ENCODE measurements around the gene MT3.

Gene MT3

DNA sequence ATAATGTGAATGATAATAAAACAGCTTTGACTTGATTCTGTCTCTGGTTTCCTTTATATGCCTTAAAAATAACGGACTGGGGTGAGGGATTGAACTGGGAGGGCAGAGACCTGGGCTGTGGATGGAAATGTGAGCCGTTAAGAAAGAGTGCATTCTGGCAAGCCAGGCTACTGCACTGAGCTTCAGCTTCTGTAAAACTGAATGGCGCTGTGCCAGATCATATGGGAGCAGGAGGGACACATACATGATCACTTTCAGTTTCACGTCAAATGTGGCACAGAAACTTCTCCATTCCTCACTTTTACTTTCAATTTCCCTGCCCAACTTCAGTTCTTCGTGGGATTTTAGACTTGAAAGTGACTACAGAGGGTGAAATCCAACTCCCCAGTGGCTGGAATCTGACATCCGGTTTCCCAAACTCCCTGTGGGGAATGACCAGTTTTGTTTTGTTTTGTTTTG, 20.2 kb downstream of the MT3 start:
- Histone ChIP-seq H3K36me3 (ENCODE audit: control insufficient read depth, insufficient read depth, low read length) (no peaks in the 10 kb centered on the region), H3K4me3 (ENCODE audit: insufficient read depth, low read depth, low read length, poor library complexity, severe bottlenecking) (peak overlapping the region; percentile 72), H3K27me3 (replicated peaks; ENCODE audit: control insufficient read depth, insufficient read depth, low read length, poor library complexity, severe bottlenecking) (no peaks in the 10 kb centered on the region), H3K9me3 (ENCODE audit: control insufficient read depth, low read length) (no peaks in the 10 kb centered on the region), H3K27ac (ENCODE audit: insufficient read depth, low read length, poor library complexity, severe bottlenecking) (peak overlapping the region; percentile 82), H3K4me1 (ENCODE audit: control insufficient read depth, insufficient read depth, low read length, poor library complexity, severe bottlenecking) (peaks cover 36% of the 10 kb centered on the region)
- DNase-seq, result peak; percentile 33 to 62 (median 46)

DNA sequence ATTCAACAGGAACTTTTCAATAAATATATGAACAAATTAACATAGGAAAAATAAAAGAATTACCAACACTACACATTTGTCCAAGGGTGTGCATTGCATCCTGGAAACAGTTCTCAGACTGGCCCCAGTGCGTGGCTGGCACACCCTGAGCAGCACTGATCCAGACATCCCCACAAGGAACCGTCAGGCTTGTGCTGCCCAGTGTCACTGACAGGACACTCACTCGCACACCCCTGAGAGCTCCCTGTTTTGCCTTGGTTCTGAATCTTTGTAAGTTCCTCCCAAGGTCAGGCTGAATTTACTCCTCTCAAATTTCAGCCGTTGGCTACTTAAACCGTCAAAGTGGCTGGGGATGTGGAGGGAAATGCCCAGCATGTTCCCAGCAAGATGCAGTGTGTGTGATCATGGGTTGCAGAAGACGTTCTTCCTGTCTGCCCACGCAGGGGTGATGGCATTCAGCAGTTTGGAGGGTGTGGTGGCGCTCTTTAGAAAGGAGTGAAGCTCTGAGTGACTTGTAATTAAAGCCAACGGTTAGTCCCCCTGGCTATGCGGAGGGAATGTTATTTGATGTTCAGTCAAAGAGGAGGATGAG, 20.8 kb downstream of the MT3 start:
- Histone ChIP-seq H3K27me3 (replicated peaks; ENCODE audit: control insufficient read depth, insufficient read depth, low read length, poor library complexity, severe bottlenecking) (no peaks in the 10 kb centered on the region), H3K36me3 (ENCODE audit: control insufficient read depth, insufficient read depth, low read length) (no peaks in the 10 kb centered on the region), H3K27ac (ENCODE audit: insufficient read depth, low read length, poor library complexity, severe bottlenecking) (peak overlapping the region; percentile 82), H3K4me3 (ENCODE audit: insufficient read depth, low read depth, low read length, poor library complexity, severe bottlenecking) (peak overlapping the region; percentile 72), H3K9me3 (ENCODE audit: control insufficient read depth, low read length) (no peaks in the 10 kb centered on the region), H3K4me1 (ENCODE audit: control insufficient read depth, insufficient read depth, low read length, poor library complexity, severe bottlenecking) (peaks cover 36% of the 10 kb centered on the region)
- peak; percentile 42 to 63 (median 47) for DNase-seq

DNA sequence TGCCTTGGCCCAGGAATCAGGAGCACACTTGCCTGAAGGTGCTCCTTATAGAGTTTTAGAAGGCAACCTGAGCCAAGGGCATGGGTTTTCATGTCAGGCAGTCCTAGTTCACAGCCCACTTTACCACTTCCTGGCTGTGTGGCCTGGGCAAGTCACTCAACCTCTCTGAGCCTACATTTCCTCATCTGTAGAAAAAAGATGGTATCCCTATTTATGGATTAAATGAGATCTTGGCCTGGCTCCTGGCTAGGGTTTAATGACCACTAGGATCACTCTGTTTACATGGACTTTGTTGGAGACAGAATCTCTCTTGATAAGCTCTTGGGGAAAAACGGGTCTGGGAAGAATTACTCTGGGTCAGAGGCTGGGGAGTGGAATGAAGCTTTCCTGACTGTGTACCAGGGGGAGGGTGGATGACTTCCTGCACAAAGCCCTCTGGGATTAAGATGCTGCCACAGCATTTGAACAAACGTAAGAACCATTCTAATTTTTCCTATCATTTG, 21.3 kb downstream of the MT3 start:
- Histone ChIP-seq H3K4me1 (ENCODE audit: control insufficient read depth, insufficient read depth, low read length, poor library complexity, severe bottlenecking) (peaks cover 36% of the 10 kb centered on the region), H3K4me3 (ENCODE audit: insufficient read depth, low read depth, low read length, poor library complexity, severe bottlenecking) (peak overlapping the region; percentile 72), H3K36me3 (ENCODE audit: control insufficient read depth, insufficient read depth, low read length) (no peaks in the 10 kb centered on the region), H3K9me3 (ENCODE audit: control insufficient read depth, low read length) (no peaks in the 10 kb centered on the region), H3K27ac (ENCODE audit: insufficient read depth, low read length, poor library complexity, severe bottlenecking) (peak overlapping the region; percentile 82), H3K27me3 (replicated peaks; ENCODE audit: control insufficient read depth, insufficient read depth, low read length, poor library complexity, severe bottlenecking) (no peaks in the 10 kb centered on the region)
- no peak for DNase-seq

DNA sequence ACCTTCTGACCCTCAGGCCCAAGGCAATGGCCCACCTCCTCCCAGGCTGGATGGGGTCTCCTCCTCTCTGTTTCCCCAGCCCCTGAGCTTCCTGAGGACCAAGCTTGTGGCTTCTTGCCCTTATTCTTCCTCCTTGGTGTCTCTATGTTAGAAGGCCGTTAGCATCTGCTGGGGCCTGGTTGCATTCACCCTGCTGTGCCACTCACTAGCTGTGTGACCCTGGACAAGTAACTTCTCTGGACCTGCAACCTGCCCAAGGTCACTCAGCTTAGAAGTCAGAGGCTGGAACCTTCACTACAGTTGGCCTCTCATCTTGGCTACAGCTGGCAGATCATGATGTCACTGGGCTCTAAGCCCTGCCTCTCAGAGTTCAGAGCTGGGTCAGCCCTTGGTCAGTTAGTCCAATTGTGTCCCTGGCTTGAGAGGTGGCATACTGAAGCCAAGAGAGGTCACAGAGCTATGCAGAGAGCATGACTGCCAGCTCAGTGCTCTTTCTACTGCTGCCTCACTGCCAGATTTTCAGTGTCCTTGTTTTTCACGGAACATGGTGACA, 22.0 kb downstream of the MT3 start:
- H3K27ac ChIP-seq (ENCODE audit: insufficient read depth, low read length, poor library complexity, severe bottlenecking), result peak overlapping the region; percentile 10
- no peak overlapping the region for H3K4me3 ChIP-seq (ENCODE audit: insufficient read depth, low read depth, low read length, poor library complexity, severe bottlenecking)
- peaks cover 36% of the 10 kb centered on the region for H3K4me1 ChIP-seq (ENCODE audit: control insufficient read depth, insufficient read depth, low read length, poor library complexity, severe bottlenecking)
- no peaks in the 10 kb centered on the region for H3K9me3 ChIP-seq (ENCODE audit: control insufficient read depth, low read length)
- DNase-seq, result no peak
- no peaks in the 10 kb centered on the region for H3K27me3 ChIP-seq (replicated peaks; ENCODE audit: control insufficient read depth, insufficient read depth, low read length, poor library complexity, severe bottlenecking)
- H3K36me3 ChIP-seq (ENCODE audit: control insufficient read depth, insufficient read depth, low read length), result no peaks in the 10 kb centered on the region

DNA sequence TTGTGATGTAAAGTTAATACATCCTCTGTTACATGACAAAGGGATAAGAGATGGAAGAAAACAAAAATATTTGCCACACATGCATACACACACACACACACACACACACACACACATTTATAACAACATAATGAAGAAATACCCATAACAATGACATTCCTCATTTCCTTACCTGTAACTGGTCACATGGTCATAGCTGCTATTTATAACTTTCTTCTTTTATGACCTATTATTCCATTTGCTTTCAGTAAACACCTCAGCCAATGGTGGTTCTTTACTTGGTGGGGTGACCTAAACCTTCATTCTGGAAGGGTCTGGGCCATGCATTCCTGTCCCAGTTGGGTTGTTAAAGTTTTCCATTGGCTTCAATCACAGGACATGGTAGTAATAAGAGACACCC, 24.4 kb downstream of the MT3 start:
- H3K4me1 ChIP-seq (ENCODE audit: control insufficient read depth, insufficient read depth, low read length, poor library complexity, severe bottlenecking), result peaks cover 26% of the 10 kb centered on the region
- H3K27ac ChIP-seq (ENCODE audit: insufficient read depth, low read length, poor library complexity, severe bottlenecking), result no peak overlapping the region
- no peak for DNase-seq
- H3K4me3 ChIP-seq (ENCODE audit: insufficient read depth, low read depth, low read length, poor library complexity, severe bottlenecking), result no peak overlapping the region
- H3K9me3 ChIP-seq (ENCODE audit: control insufficient read depth, low read length), result no peaks in the 10 kb centered on the region
- no peaks in the 10 kb centered on the region for H3K36me3 ChIP-seq (ENCODE audit: control insufficient read depth, insufficient read depth, low read length)
- H3K27me3 ChIP-seq (replicated peaks; ENCODE audit: control insufficient read depth, insufficient read depth, low read length, poor library complexity, severe bottlenecking), result no peaks in the 10 kb centered on the region

DNA sequence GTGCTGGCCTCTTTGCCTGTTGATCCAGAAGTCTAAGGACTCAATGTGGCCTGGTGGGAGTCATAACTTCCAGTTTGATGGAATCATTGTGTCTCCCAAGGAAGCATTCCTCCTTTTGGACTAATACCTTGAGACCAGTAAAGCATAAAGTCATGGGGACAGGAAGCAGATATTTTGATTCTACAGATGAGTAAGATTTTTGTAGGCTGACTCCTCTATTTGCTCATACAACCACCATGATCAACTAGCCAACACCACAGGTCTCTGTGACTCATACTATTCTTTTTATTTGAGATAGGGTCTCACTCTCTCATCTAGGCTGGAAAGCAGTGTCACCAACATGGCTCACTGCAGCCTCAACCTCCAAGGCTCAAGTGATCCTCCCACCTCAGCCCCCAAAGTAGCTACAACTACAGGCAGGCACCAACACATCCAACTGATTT, 25.2 kb downstream of the MT3 start:
- Histone ChIP-seq H3K9me3 (ENCODE audit: control insufficient read depth, low read length) (no peaks in the 10 kb centered on the region), H3K27ac (ENCODE audit: insufficient read depth, low read length, poor library complexity, severe bottlenecking) (no peak overlapping the region), H3K27me3 (replicated peaks; ENCODE audit: control insufficient read depth, insufficient read depth, low read length, poor library complexity, severe bottlenecking) (no peaks in the 10 kb centered on the region), H3K4me3 (ENCODE audit: insufficient read depth, low read depth, low read length, poor library complexity, severe bottlenecking) (no peak overlapping the region), H3K36me3 (ENCODE audit: control insufficient read depth, insufficient read depth, low read length) (no peaks in the 10 kb centered on the region), H3K4me1 (ENCODE audit: control insufficient read depth, insufficient read depth, low read length, poor library complexity, severe bottlenecking) (peaks cover 21% of the 10 kb centered on the region)
- no peak for DNase-seq

DNA sequence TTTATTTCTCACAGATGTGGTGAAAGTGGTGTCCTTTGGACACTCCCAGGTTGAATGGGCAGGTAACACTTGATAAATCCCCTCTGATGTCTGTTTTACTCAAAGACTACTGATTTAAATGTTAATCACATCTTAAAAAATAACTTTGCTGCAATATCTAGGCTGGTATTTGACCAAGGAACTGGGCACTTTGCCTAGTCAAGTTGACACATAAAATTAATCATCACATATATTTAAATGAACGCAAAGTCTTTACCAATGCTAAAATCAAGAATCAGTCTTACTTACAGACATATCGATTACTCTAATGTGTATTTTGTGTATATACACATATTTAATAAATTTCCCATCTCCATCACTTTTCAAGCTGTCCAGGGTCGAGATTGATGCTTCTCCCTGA, 26.0 kb downstream of the MT3 start:
- Histone ChIP-seq H3K9me3 (ENCODE audit: control insufficient read depth, low read length) (no peaks in the 10 kb centered on the region), H3K4me3 (ENCODE audit: insufficient read depth, low read depth, low read length, poor library complexity, severe bottlenecking) (no peak overlapping the region), H3K27ac (ENCODE audit: insufficient read depth, low read length, poor library complexity, severe bottlenecking) (no peak overlapping the region), H3K27me3 (replicated peaks; ENCODE audit: control insufficient read depth, insufficient read depth, low read length, poor library complexity, severe bottlenecking) (no peaks in the 10 kb centered on the region), H3K4me1 (ENCODE audit: control insufficient read depth, insufficient read depth, low read length, poor library complexity, severe bottlenecking) (peaks cover 14% of the 10 kb centered on the region), H3K36me3 (ENCODE audit: control insufficient read depth, insufficient read depth, low read length) (no peaks in the 10 kb centered on the region)
- no peak for DNase-seq

DNA sequence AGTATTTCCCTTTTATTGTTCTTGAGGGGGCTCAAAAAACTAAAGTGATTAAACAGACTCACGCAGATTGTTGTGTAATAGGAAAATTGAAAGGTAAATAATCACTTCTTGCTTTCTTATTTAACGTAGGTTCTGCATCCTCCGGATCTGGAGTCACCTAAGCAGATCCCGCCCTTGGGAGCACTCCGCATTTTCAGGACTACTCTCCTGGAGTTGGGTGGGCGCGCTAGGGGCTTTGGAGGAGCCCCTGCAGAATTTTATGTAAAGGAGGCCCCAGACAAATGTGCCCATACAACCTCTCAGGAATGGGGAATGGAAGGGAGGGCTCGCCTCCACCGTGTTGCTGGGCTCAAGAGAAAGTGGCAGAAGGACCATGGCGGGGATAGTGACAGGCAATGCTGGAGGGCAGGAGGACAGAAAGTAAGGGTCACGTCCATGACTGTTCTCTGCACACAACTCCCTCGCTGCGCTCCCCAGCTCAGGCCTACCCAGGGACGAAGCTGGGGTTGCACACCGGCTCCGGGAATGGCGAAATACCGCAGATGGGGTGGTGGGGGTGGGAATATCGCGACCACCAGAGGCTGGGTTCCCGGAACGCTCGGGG, 27.4 kb downstream of the MT3 start:
- no peak for DNase-seq
- H3K36me3 ChIP-seq (ENCODE audit: control insufficient read depth, insufficient read depth, low read length), result no peaks in the 10 kb centered on the region
- H3K27me3 ChIP-seq (replicated peaks; ENCODE audit: control insufficient read depth, insufficient read depth, low read length, poor library complexity, severe bottlenecking), result no peaks in the 10 kb centered on the region
- H3K4me1 ChIP-seq (ENCODE audit: control insufficient read depth, insufficient read depth, low read length, poor library complexity, severe bottlenecking), result peaks cover 8% of the 10 kb centered on the region
- H3K27ac ChIP-seq (ENCODE audit: insufficient read depth, low read length, poor library complexity, severe bottlenecking), result no peak overlapping the region
- no peaks in the 10 kb centered on the region for H3K9me3 ChIP-seq (ENCODE audit: control insufficient read depth, low read length)
- peak overlapping the region; percentile 36 for H3K4me3 ChIP-seq (ENCODE audit: insufficient read depth, low read depth, low read length, poor library complexity, severe bottlenecking)

DNA sequence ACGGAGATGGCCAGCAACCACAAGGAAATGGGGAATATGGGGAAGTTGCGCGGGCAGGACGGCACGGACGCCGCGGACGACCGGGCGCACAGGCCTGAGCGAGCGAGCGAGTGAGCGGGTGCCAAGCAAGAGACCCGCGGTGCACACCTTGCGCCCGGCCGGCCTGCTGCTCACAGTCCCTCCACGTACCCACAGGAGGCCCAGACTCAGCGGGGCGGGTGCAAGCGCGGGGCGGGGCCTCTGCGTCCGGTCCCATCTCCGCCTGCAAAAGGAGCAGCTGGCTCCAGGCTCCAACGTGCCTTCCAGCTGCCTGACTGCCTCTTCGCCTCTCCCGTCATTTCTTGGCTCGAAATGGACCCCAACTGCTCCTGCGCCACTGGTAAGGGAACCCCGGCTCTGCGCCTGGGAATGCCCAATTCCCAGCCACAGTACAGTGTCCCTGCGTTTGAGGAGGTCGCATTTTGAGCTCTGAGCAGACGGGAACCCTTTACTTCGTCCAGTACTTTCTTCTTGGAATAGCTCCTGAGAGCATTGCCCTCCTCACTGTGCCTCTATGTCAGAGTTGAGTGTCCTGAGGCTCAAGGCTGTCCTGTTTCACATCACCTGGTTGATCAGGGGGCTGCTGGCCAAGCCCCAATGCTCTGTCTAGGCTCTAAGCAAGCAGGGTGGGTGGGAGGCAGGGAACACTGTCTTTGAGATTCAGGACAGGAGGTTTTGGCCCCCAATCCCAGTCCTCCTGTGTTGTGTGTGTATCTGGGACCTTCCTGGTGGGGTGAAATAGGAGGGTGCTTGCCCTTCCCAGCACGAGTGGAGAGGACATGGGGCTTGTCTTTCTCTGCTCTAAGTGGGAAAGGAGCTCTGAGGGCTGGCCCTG, 28.1 kb downstream of the MT3 start:
- no peak overlapping the region for H3K27ac ChIP-seq (ENCODE audit: insufficient read depth, low read length, poor library complexity, severe bottlenecking)
- peak overlapping the region; percentile 36 for H3K4me3 ChIP-seq (ENCODE audit: insufficient read depth, low read depth, low read length, poor library complexity, severe bottlenecking)
- no peaks in the 10 kb centered on the region for H3K36me3 ChIP-seq (ENCODE audit: control insufficient read depth, insufficient read depth, low read length)
- no peaks in the 10 kb centered on the region for H3K9me3 ChIP-seq (ENCODE audit: control insufficient read depth, low read length)
- peak in 1 of 3 donors; percentile 25 for DNase-seq
- peaks cover 8% of the 10 kb centered on the region for H3K4me1 ChIP-seq (ENCODE audit: control insufficient read depth, insufficient read depth, low read length, poor library complexity, severe bottlenecking)
- no peaks in the 10 kb centered on the region for H3K27me3 ChIP-seq (replicated peaks; ENCODE audit: control insufficient read depth, insufficient read depth, low read length, poor library complexity, severe bottlenecking)

All from effector memory CD4-positive, alpha-beta T cell (primary cell).